ENCODE data around the gene EIF4G3.

Gene EIF4G3

DNA sequence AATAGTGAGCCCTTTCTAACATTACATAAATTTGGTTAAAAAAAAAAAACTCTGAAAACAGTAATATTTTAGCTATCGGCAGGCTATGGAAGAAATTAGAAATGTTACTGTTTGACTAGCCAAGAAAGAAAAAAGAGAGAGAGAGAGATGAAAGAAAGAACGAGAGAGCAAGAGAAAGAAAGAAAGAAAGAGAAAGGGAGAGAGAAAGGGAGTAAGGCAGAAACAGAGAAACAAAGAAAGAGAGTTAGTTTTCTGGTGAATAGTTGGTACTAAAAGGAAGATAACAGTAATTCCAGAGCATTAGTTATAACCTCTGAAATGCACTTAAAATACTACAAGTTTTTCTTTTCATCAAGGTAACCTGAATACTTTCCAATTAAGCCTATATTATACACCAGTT lies 229.3 kb downstream of the EIF4G3 start:
- no peak overlapping the region for H3K27ac ChIP-seq

DNA sequence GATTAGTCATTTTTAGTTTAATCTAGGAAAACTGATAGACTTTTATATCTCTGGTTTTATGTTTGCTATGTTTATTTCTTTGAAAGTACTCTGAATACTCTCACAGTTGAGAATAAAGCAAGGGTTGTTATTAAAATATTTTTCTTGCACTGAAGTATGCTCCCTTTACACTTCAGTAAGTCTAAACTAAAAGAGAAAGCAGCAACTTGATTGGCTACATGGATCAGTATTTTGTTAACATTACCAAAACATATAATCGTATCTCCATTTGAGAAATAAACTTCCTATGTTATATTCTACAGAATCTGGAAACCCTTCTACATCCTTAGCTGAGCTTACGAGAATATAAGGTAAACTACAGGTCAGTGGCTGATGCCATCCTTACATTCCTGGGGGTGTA lies 240.1 kb downstream of the EIF4G3 start:
- TF ChIP-seq, protein P1, sequence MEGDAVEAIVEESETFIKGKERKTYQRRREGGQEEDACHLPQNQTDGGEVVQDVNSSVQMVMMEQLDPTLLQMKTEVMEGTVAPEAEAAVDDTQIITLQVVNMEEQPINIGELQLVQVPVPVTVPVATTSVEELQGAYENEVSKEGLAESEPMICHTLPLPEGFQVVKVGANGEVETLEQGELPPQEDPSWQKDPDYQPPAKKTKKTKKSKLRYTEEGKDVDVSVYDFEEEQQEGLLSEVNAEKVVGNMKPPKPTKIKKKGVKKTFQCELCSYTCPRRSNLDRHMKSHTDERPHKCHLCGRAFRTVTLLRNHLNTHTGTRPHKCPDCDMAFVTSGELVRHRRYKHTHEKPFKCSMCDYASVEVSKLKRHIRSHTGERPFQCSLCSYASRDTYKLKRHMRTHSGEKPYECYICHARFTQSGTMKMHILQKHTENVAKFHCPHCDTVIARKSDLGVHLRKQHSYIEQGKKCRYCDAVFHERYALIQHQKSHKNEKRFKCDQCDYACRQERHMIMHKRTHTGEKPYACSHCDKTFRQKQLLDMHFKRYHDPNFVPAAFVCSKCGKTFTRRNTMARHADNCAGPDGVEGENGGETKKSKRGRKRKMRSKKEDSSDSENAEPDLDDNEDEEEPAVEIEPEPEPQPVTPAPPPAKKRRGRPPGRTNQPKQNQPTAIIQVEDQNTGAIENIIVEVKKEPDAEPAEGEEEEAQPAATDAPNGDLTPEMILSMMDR (conservative IDR thresholded peaks at IDR 0.05; ENCODE audit: low read depth): no peak
- H3K27ac ChIP-seq: no peak overlapping the region
- no peak for DNase-seq (ENCODE audit: low spot score)
- ChIA-PET CTCF (no interaction called here), POLR2A (ENCODE audit: low non-redundant PET) (no interaction called here)

More for the DNA sequence above, 229.3 kb downstream of the EIF4G3 start:
- TF ChIP-seq, protein P1 (conservative IDR thresholded peaks at IDR 0.05; ENCODE audit: low read depth): no peak
- DNase-seq (ENCODE audit: low spot score): no peak
- ChIA-PET CTCF (interaction anchor here (0.7 kb wide), 2 partner anchors 21 to 134 kb away, joined by 3 read pairs; no protein-coding TSS in a partner anchor), POLR2A (ENCODE audit: low non-redundant PET) (no interaction called here)

DNA sequence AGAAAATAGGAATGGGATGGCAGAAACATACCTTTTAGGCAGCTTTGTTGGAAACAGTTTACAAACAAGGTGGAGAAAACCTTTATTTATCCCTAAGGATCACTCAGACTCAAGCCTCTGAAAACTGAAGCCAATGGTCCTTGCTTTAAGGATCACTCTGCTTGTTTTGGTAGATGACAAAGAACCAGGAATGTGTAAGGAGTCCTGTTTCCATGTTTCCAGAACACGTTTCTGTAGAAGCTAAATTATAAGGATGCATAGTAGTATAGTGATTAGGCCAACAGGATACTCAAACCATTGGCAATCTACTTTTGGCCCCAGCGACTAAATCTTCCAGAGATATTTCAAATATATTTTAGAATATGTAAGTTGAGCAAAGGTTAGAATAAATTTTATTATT lies 240.5 kb downstream of the EIF4G3 start:
- DNase-seq (ENCODE audit: low spot score): no peak
- POLR2A ChIA-PET (ENCODE audit: low non-redundant PET): no interaction called here
- CTCF ChIA-PET: no interaction called here
- H3K27ac ChIP-seq: no peak overlapping the region
- TF ChIP-seq, protein P1 (conservative IDR thresholded peaks at IDR 0.05; ENCODE audit: low read depth): no peak

DNA sequence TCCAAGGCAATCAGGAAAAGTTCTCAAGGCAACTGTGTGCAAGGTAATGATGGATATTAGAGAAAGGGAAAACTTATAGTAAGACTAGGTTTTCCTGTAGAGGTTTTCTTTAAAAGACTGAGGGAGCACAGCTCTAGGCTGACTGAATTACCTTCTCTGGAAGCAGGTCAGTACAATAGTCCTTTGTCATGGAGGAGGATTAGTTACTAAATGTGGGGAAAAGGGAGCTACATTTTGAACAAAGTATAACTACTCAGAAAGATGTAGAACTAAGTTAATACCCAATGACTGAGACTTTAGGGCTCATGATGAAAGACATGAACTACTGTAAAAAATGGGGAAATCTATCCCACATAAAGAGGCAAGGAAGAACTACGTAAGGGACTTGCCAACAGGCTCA lies 241.0 kb downstream of the EIF4G3 start:
- CTCF ChIA-PET: interaction anchor here (0.6 kb wide), 2 partner anchors 225 to 1174 kb away, joined by 3 to 4 read pairs; no protein-coding TSS in a partner anchor
- TF ChIP-seq, protein P1 (conservative IDR thresholded peaks at IDR 0.05; ENCODE audit: low read depth): no peak
- POLR2A ChIA-PET (ENCODE audit: low non-redundant PET): no interaction called here
- no peak overlapping the region for H3K27ac ChIP-seq
- no peak for DNase-seq (ENCODE audit: low spot score)

DNA sequence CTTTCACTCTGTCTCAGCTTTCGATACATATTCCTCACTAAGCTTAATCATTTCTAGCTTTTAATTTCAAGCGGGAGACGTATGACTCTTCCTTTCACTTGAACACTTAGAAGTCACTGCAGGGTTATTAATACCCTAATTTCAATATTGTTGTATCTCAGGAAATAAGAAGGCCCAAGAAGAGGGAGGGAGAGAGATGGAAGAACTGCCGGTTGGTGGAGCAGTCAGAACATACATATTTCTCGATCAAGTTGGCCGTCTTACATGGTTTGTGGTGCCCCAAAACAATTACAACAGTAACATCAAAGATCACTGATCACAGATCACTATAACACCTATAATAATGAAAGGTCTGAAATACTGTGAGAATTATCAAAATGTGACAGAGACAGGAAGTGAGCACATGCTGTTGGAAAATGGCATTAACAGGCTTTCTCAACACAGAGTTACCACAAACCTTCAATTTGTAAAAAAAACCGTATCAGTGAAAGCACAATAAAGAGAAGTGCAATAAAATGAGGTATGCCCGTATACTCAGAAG lies 244.2 kb downstream of the EIF4G3 start:
- H3K27ac ChIP-seq: no peak overlapping the region
- POLR2A ChIA-PET (ENCODE audit: low non-redundant PET): no interaction called here
- TF ChIP-seq, protein P1 (conservative IDR thresholded peaks at IDR 0.05; ENCODE audit: low read depth): no peak
- no peak for DNase-seq (ENCODE audit: low spot score)
- CTCF ChIA-PET: no interaction called here

DNA sequence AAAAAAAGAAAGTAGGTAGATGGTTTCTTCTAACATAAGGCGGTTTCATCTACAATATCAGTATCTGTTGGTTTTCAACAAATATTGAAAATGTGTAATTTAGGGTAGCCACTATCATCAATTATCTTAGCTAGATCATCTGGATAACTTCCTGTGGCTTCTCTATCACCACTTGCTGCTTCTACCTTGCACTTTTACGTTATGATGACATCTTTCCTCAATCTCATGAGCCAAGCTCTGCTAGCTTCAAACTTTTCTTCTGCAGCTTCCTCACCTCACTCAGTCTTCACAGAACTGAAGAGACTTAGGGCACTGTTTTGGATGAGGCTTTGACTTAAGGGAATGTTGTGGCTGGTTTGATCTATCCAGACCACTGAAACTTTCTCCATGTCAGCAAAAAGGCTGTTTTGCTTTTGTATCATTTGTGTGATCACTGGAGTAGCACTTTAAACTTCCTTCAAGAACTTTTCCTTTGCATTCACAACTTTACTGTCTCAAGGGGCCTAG lies 244.7 kb downstream of the EIF4G3 start:
- CTCF ChIA-PET: interaction anchor here (0.6 kb wide), 1 partner anchor 575 kb away, joined by 3 read pairs; no protein-coding TSS in a partner anchor
- no peak overlapping the region for H3K27ac ChIP-seq
- TF ChIP-seq, protein P1 (conservative IDR thresholded peaks at IDR 0.05; ENCODE audit: low read depth): no peak
- POLR2A ChIA-PET (ENCODE audit: low non-redundant PET): no interaction called here
- DNase-seq (ENCODE audit: low spot score): no peak
